ENCODE data around the gene CAPN9.

CAPN9 gene

GRCh38 chr1:230772457-230773395 is 25.5 kb downstream of the CAPN9 start:
- peak; percentile 36 to 69 (median 40) for DNase-seq

GRCh38 chr1:230773396-230774033 is 26.3 kb downstream of the CAPN9 start:
- peak in 1 of 3 experiments; percentile 52 for DNase-seq

GRCh38 chr1:230778916-230779590 is 31.9 kb downstream of the CAPN9 start:
- no peak for DNase-seq

GRCh38 chr1:230781131-230781530 is 33.9 kb downstream of the CAPN9 start:
- DNase-seq: no peak

- no peak for DNase-seq
Observed at GRCh38 chr1:230781594-230781993, 34.4 kb downstream of the CAPN9 start.

DNA sequence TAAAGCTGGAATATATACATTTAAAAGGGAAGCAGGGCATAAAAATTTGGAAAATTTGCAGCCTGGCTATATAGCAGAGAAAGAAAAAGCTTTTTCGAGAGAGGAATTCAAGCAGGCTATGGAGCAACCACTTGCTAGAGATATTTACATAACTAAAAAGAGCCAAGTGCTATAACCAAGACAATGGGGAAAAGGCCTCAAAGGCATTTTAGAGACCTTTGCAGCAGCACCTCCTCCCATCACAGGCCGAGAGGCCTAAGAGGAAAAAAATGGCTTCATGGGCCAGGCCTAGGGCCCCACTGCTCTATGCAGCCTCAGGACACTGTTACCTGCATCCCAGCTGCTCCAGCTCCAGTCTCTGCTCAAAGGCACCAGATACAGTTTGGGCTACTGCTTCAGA is 37.0 kb downstream of the CAPN9 start:
- no peak for DNase-seq

- DNase-seq: no peak
Observed at GRCh38 chr1:230785636-230786384, 38.6 kb downstream of the CAPN9 start.

DNA sequence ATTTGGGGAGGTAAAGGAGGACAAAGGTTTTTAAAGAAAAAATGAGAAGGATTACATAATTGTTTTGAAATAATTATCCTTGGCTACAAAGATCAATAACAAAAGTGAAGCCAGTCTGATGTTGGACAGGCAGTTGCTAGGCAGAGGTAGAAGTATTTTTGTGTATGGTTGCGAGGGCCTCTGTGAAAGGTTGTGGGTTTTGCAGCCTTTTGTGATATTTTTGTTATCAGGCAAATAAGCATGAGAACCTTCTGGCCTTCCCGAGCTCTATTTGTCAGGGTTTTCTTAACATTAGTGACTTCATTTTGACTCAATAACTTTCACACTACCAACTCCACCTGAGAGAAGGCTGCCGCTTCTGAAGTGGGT is 39.2 kb downstream of the CAPN9 start:
- DNase-seq: no peak

- no peak for DNase-seq
Observed at GRCh38 chr1:230787471-230787870, 40.3 kb downstream of the CAPN9 start.

- no peak for DNase-seq
Observed at GRCh38 chr1:230788561-230789275, 41.5 kb downstream of the CAPN9 start.

- DNase-seq: no peak
Observed at GRCh38 chr1:230790026-230790425, 42.8 kb downstream of the CAPN9 start.

DNA sequence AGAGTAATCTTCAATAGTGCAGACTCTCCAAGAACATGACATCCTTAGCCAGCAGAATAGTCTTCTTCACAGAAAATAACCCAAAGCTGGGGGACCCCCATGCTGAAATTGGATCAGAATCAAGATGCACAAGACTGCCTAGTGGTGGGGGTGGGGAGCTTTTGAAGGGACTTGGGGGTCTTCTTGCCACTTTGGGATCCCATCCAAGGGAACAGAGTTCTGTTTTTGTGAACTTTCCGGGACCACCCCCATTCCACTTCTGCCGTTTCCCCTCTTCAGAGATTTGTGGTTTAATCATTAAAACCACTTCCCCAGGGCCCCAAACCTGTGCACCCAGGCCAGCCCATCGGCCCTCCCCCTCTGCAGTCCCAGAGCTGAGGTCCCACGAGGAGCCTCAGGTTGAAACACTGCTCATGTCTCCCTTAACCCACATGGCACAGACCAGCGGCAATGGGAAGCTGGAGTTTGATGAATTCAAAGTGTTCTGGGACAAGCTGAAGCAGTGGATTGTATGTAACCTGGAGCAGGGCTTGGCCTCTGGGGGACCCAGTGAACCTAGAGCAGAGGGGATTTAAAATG is 44.9 kb downstream of the CAPN9 start:
- DNase-seq: no peak

DNA sequence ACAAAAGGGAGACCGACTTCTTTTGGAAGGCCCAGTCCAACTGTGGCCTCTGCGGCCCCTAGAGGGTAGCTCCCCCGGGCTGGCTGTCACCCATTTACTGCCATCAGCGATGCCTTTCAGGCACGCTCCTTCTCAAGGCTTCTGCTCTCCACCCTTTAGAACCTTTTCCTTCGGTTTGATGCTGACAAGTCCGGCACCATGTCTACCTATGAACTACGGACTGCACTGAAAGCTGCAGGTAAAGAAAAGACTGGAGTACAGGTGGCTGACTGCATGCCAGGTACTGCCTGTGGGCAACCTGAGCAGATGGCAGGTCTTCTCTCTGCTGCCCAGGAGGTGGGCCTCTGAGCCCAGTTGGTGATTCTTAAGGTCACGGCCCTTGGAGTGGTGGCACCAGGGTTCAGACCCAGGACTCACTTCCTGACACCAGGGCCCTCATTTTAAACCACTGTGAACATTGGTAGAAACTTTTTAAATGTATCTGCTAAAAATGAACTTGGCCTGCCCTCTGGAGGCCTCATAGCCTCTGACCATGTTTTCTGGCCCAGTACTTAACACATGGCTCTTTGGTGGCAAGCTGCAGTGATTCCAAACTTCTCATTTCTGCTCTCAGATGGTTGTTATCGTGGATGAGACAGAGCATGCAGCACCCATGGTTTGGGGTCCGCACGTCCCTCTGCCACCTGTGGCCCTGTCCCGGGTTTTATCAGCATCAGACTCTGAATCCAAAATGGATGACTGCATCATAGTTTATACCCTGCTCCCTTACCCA is 45.7 kb downstream of the CAPN9 start:
- DNase-seq: peak in 1 of 3 experiments; percentile 33

DNA sequence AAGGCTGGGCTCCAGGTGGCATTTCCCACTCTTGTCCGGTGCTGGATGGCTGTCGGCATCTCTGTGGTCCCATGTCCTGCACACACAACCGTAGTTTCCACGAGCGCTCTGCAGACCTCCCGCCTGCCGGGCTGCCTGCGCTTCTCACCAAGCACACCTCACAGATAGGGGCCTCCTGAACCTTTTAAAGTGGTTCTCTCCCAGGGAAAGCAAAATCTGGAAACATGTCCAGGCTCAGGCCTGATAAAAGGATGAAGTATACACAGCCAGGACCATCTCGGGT is 46.2 kb downstream of the CAPN9 start:
- no peak for DNase-seq

DNA sequence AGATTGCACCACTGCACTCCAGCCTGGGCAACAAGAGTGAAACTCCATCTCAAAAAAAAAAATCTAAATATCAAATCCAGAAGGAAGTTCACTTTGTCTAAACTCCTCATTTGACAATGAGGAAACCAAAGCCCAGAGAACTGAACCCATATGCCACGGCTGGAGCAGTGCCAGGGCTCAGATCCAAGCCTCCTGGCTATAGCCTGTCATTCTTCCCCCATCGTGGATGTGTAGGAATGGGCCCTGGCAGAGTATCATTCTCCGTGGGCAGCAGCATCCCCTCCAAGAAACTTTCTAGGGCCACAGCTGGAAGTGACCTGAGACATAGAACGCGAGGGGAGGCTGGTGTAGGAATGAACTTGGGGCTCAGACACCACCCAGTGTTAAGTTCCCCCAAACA is 47.2 kb downstream of the CAPN9 start:
- no peak for DNase-seq

GRCh38 chr1:230794871-230795605 is 47.9 kb downstream of the CAPN9 start:
- DNase-seq: no peak

GRCh38 chr1:230796626-230797025 is 49.4 kb downstream of the CAPN9 start:
- no peak for DNase-seq

DNA sequence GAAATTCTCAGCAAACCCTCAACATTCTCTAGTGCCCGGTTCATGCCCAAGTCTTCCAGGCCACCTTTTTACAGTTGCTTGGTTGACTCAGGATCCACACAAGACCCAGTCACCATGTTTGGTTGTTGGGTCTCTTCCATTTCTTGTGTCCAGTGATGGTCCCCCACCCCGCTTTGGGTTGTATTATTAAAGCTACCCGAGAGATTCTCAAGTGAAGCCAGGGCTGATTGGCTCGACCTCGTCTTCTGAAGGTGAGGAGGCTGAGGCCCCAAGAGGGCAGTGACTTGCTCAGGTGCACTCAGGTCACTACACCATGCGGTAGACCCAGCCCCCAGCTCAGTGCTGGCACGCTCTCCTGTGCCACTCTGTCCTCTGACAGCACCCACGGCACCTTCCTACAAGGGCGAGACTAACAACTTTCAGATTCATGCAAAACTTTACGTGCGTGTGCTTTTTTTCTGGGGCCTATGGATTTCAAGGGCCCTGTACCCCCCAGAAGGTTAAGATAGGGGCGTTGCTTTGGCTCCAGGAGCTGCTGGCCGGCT is 50.3 kb downstream of the CAPN9 start:
- DNase-seq: no peak

DNA sequence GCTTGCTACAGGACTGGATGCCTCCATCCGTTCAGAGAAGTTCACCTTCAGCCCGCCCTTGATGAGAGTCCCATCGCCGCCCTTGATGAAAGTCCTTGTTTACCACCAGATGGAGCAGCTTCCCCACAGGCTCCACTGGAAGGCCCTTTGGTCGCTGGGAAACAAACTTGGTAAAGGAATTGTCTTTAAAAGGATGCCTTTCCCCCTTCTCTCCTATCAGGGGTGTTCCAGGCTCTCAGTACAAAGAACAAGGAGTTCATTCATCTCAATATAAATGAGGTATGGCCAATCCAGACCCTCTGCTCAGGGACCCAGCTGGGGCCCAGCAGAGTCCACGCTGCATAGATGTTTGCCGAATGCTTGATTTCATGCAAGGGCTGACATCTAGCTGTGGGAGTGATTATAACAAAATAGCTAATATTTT is 50.8 kb downstream of the CAPN9 start:
- DNase-seq: peak in 1 of 3 experiments; percentile 53

DNA sequence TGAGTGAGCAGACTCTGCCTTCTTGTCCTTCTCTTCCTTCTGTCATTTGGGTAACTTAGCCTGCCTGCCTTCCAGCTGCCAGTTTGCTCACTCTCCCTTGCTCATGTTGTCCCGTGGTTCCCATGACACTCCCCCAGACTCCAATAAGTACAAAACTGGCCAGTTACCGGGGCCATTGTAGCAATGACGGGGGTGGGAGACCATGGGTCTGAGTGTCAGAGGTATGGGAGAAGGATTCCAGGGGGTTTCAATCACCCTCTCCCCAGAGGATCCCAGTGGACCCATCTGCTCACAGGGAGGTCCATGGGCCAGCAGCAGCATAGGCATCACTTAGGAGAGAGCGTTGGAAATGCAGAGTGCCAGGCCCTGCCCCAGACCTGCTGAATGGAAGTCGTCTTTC is 51.3 kb downstream of the CAPN9 start:
- no peak for DNase-seq

Data from NCI-H1417 (cell line).